ENCODE results near the gene BATF3.

DNA sequence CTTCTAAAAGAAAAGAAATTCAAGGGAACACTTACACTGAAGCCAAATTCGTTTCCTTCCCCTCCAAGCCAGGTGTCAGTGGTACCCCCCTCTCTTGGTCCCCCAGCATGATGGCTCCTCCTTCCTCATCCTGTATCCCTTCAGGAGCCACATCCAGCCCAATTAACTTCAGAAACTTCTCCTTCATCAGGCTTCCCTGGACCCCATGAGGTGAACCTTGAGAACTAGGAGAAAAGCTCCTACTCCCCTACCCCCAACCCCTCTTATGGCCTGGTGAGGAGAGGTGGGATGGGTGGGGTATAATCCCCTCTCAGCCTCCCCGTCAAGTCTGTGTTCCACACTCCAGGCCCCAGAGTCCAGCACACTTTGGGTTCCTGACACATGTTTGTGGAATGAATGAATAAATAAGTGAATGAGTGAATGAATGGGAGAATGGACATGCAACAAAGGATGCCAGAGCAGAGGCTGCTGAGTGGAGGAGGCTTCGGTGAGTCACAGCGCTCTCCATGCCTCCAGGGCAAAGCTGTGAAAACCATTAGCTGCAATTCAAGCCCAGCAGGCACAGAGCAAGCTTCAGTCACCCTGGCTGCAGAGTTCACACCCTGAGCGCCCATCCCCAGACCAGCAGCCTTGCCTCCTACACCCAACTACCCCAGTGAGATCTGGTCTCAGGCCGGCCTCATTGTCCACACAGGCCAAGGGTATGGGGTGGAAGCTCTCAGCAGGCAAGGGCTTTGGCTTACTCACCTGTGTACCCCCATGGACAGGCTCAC is 43.8 kb downstream of the BATF3 start:
- TF ChIP-seq CTCF (IDR thresholded peaks at IDR 0.05) = no peak
- TF ChIP-seq POLR2A (IDR thresholded peaks at IDR 0.05) = no peak
